ENCODE measurements around the gene SENP5. TPM values are rescaled to one million over a fixed set of nuclear protein-coding genes. Genes with fewer than 3 reads are reported as not detected.

SENP5 gene
- total RNA-seq, 4 donors from 2014 or later, result 25.2 to 32.5 (median 28.7) TPM

DNA sequence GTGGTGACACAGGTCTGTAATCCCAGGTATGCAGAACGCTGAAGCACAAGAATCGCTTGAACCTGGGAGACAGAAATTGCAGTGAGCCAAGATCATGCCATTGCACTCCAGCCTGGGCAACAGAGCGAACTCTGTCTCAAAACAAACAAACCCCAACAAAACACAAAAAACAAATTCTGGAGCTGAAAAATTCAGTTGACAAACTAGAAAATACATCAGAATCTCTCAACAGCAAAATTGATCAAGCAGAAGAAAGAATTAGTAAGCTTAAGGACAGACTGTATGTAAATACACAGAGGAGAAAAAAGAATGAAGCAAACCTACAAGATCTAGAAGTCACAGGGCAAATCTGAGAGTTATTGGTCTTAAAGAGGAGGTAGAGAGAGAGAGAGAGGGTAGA, 49.3 kb downstream of the SENP5 start:
- no peak for DNase-seq (ENCODE audit: low spot score in 2 of 2)
- H3K4me3 ChIP-seq (ENCODE audit: low read depth, poor library complexity, severe bottlenecking), result no peak overlapping the region
- TF ChIP-seq, protein P1, sequence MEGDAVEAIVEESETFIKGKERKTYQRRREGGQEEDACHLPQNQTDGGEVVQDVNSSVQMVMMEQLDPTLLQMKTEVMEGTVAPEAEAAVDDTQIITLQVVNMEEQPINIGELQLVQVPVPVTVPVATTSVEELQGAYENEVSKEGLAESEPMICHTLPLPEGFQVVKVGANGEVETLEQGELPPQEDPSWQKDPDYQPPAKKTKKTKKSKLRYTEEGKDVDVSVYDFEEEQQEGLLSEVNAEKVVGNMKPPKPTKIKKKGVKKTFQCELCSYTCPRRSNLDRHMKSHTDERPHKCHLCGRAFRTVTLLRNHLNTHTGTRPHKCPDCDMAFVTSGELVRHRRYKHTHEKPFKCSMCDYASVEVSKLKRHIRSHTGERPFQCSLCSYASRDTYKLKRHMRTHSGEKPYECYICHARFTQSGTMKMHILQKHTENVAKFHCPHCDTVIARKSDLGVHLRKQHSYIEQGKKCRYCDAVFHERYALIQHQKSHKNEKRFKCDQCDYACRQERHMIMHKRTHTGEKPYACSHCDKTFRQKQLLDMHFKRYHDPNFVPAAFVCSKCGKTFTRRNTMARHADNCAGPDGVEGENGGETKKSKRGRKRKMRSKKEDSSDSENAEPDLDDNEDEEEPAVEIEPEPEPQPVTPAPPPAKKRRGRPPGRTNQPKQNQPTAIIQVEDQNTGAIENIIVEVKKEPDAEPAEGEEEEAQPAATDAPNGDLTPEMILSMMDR (IDR thresholded peaks at IDR 0.05), result no peak
- no peak for TF ChIP-seq POLR2A (IDR thresholded peaks at IDR 0.05)
- intact Hi-C loops (cut with DNase I; ENCODE audit: low total_unique reads), result no loop called here
- 97 to 100% methylated on average over 3 of the region's 3 CpGs for WGBS, 2 donors

DNA sequence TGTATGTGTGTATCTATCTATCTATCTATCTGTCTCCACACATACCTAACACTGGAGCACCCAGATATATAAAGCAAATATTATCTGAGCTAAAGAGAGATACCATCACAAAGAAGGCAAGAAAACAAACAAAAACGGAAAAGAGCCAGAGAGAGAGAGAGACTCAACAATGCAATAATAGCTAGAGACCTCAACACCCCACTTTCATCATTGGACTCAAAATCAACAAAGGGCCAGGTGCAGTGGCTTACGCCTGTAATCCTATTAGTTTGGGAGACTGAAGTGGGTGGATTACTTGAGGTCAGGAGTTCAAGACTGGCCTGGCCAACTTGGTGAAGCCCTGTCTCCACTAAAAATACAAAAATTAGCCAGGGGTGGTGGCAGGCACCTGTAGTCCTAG, 51.2 kb downstream of the SENP5 start:
- no peak for DNase-seq (ENCODE audit: low spot score in 2 of 2)
- intact Hi-C loops (cut with DNase I; ENCODE audit: low total_unique reads), result no loop called here
- TF ChIP-seq, protein P1 (IDR thresholded peaks at IDR 0.05), result no peak
- TF ChIP-seq POLR2A (IDR thresholded peaks at IDR 0.05), result no peak
- no peak overlapping the region for H3K4me3 ChIP-seq (ENCODE audit: low read depth, poor library complexity, severe bottlenecking)
- WGBS, 2 donors, result 96 to 97% methylated on average over 2 of the region's 2 CpGs

DNA sequence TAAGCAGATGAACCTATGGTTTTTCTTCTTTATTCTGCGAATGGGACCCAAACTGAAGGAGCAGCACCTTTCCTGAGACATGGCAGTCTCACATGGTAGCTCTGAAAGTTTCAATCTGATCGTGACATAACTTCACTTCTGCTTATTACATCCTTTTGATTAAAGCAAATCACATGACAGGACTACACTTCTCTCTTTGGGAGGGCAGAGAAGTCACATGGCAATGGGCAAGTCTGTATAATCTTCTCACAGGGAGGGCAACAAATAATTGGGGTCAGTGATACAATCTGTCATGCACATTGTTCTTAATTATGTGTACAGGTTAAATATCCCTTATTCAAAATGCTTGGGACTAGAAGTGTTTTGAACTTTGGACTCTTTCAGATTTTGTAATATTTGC, 53.0 kb downstream of the SENP5 start:
- intact Hi-C loops (cut with DNase I; ENCODE audit: low total_unique reads), result no loop called here

DNA sequence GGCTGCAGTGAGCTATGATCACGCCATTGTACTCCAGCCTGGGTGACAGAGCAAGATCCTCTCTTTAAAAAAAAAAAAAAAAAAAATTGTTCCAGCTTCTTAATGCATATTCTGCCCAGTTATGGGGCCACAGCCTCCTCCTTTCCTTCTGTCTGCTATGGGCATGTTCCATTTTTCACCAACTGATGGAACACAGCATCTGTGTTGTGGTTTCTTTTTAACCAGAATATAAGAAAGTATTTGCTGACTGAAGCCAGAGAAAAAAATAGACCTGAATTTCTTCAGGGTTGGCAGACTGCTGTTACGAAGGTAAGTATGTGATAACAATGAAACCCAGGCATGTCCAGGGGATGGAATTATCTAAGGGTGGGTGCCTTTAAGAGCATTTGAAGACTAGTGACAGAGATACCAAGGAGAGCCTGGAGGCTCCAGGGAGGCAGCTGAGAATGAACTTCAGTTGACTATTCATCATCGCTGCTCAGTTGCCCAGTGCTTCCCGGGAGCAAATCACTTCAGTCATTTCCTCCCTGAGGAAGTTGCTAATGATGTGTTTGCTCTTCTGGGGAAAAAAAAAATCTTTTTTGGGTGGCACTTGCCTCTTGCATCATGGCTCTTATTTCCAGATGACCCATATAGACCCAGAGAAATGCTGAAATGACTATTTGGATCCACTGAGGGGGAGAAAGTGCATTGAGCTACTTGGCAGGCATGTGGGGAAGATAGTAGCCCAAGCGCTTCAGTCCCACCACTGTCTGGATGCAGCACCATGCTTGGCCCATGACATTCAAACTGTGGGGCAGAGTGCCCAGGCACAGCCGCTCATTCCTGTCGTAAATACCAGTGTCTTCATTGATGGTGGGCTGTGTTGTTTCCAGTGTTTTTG, 60.1 kb downstream of the SENP5 start:
- 93 to 94% methylated on average over 7 of the region's 7 CpGs for WGBS, 2 donors
- no peak for DNase-seq (ENCODE audit: low spot score in 2 of 2)

More for the DNA sequence above, 53.0 kb downstream of the SENP5 start:
- TF ChIP-seq, protein P1 (IDR thresholded peaks at IDR 0.05), result no peak
- TF ChIP-seq POLR2A (IDR thresholded peaks at IDR 0.05), result no peak
- H3K4me3 ChIP-seq (ENCODE audit: low read depth, poor library complexity, severe bottlenecking), result no peak overlapping the region
- DNase-seq (ENCODE audit: low spot score in 2 of 2), result no peak
- WGBS, 2 donors, result 59 to 64% methylated on average over 2 of the region's 2 CpGs

DNA sequence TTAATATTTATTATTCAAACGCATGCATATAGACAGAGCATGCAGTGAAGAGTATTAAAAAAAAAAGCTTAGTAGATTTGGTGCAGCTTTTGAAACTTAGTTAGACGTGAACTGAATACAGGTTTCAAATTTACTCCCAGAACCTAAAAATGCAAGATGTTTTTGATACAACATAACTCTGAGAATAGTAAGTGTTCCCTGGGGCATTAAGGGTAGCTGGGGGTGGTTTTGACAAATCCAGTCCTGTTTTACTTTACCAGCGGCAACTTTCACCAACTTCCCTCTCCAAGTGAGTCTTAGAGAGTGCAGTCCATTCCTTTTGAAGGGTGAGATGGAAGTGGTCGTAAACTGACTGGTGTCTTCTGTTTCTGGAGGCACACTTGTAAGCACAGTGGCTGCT, 63.4 kb downstream of the SENP5 start:
- no peak overlapping the region for H3K4me3 ChIP-seq (ENCODE audit: low read depth, poor library complexity, severe bottlenecking)
- intact Hi-C loops (cut with DNase I; ENCODE audit: low total_unique reads), result no loop called here
- WGBS, 2 donors, result 91 to 96% methylated on average over 4 of the region's 4 CpGs
- TF ChIP-seq, protein P1 (IDR thresholded peaks at IDR 0.05), result no peak
- no peak for TF ChIP-seq POLR2A (IDR thresholded peaks at IDR 0.05)
- DNase-seq (ENCODE audit: low spot score in 2 of 2), result no peak

More for the DNA sequence above, 60.1 kb downstream of the SENP5 start:
- intact Hi-C loops (cut with DNase I; ENCODE audit: low total_unique reads), result no loop called here
- no peak for TF ChIP-seq POLR2A (IDR thresholded peaks at IDR 0.05)
- TF ChIP-seq, protein P1 (IDR thresholded peaks at IDR 0.05), result no peak
- H3K4me3 ChIP-seq (ENCODE audit: low read depth, poor library complexity, severe bottlenecking), result no peak overlapping the region
